AG04449 (cell line): ENCODE results near the gene ATP5MC2.
A peak's percentile ranks its signal among the peaks of the same experiment; 100 is the strongest.

Experiments
- CTCF ChIA-PET: fragments of 350-600 bp; formaldehyde crosslinking; extraction: SDS; loops from one replicate; lab custom pipeline; 2021; ENCODE audit warnings: antibody characterized with exemption; lab: Yijun Ruan, JAX
- POLR2A ChIA-PET: fragments of 400-600, 350-600 bp; formaldehyde crosslinking; extraction: SDS; loops from one replicate; lab custom pipeline; 2020; ENCODE audit warnings: antibody characterized with exemption, inconsistent platforms; lab: Yijun Ruan, JAX
- DNase-seq: peaks from one replicate; pipeline ENCODE4 v3.0.0-alpha.2; 2010; ENCODE audit warnings: low read depth, low spot score
- H3K4me3 ChIP-seq: 2 replicates; pipeline ENCODE4 v1.5.1; 2011; ENCODE audit warnings: low read depth, mild to moderate bottlenecking, control low read depth, low read length
- CTCF ChIP-seq: IDR thresholded peaks from one replicate; pipeline ENCODE4 v1.5.1; 2011; ENCODE audit warnings: mild to moderate bottlenecking, moderate library complexity, low read length, control low read depth, inconsistent platforms; ENCODE audit not compliant: insufficient read depth; ENCODE audit errors: missing control alignments

Gene ATP5MC2

GRCh38 chr12:53623548-53624385, 52.1 kb downstream of the ATP5MC2 start:
- no peak for TF ChIP-seq CTCF
- CTCF ChIA-PET: interaction anchor here (0.8 to 7.4 kb wide), 11 partner anchors 8 to 303 kb away, joined by 3 to 39 read pairs (median 4); partner anchors contain the start of genes AAAS and ATP5MC2
- POLR2A ChIA-PET: interaction anchor here (1.3 to 2.0 kb wide), 2 partner anchors 10 to 92 kb away, joined by 3 to 5 read pairs; no protein-coding TSS in a partner anchor
- no peak for DNase-seq
- H3K4me3 ChIP-seq: peak overlapping the region; percentile 86

GRCh38 chr12:53622724-53623123, 53.2 kb downstream of the ATP5MC2 start:
- no peak for DNase-seq
- TF ChIP-seq CTCF: no peak
- POLR2A ChIA-PET: interaction anchor here (1.3 to 2.0 kb wide), 2 partner anchors 9 to 91 kb away, joined by 3 to 5 read pairs; no protein-coding TSS in a partner anchor
- H3K4me3 ChIP-seq: no peak overlapping the region
- CTCF ChIA-PET: interaction anchor here (1.0 to 7.4 kb wide), 9 partner anchors 10 to 123 kb away, joined by 3 to 39 read pairs (median 4); partner anchors contain the start of gene ATP5MC2

- CTCF ChIA-PET: interaction anchor here (2.9 kb wide), 1 partner anchor 75 kb away, joined by 11 read pairs; no protein-coding TSS in a partner anchor
- no peak for DNase-seq
- no peak for TF ChIP-seq CTCF
- POLR2A ChIA-PET: no interaction called here
- H3K4me3 ChIP-seq: no peak overlapping the region
Measured at GRCh38 chr12:53618275-53618674, 57.6 kb downstream of the ATP5MC2 start.

- CTCF ChIA-PET: interaction anchor here (2.9 kb wide), 1 partner anchor 74 kb away, joined by 11 read pairs; no protein-coding TSS in a partner anchor
- POLR2A ChIA-PET: no interaction called here
- H3K4me3 ChIP-seq: no peak overlapping the region
- no peak for DNase-seq
- no peak for TF ChIP-seq CTCF
Measured at GRCh38 chr12:53617700-53618099, 58.2 kb downstream of the ATP5MC2 start.

- DNase-seq: no peak
- H3K4me3 ChIP-seq: no peak overlapping the region
- CTCF ChIA-PET: interaction anchor here (0.7 to 2.9 kb wide), 2 partner anchors 73 to 295 kb away, joined by 3 to 11 read pairs; partner anchors contain the start of gene AAAS
- no peak for TF ChIP-seq CTCF
- POLR2A ChIA-PET: no interaction called here
Measured at GRCh38 chr12:53616950-53617349, 58.9 kb downstream of the ATP5MC2 start.
